ENCODE data around the gene TCF21. TPM values are rescaled to one million over a fixed set of nuclear protein-coding genes. Genes with fewer than 3 reads are reported as not detected.

The TCF21 gene
- total and polyA plus RNA-seq, 2 of the 13 experiments (the other 11 are each of a cell fraction or from before 2014, with no cell fraction given) = not detected

DNA sequence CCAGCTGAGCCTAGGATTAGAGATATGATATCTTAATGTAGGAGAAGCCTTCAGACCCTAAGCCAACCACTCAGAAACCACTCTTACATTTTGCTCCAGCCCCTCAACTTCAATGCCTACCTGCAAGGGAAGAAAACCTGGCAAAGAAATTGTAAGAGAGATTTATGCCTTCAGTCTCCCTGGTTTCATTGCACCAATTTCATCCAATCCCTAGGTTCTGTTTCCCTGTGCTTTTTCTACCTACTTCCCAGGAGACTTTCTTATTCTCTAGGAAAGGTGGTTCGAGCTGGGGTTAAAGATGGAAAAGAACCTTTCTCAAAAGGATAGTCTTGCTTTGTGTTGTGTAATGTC lies 1.1 kb upstream of the TCF21 start:
- Histone ChIP-seq H3K79me2 (ENCODE audit: insufficient read depth, low read length) (no peaks in the 10 kb centered on the region), H3K36me3 (replicated peaks in 1 of 2; ENCODE audit: control insufficient read depth in 1 of 2, insufficient read depth in 2 of 2, low read length in 2 of 2) (no peaks in the 10 kb centered on the region), H3K9ac (ENCODE audit: insufficient read depth, low read depth, low read length) (no peak overlapping the region), H2AFZ (ENCODE audit: low read length) (no peak overlapping the region), H3K9me3 (ENCODE audit: low read length) (no peaks in the 10 kb centered on the region), H3K27me3 (ENCODE audit: control insufficient read depth in 1 of 2, insufficient read depth in 2 of 2, low read length in 2 of 2) (peaks cover 6 to 40% of the 10 kb centered on the region in 2 experiments; a peak in 4 of 5 replicates), H3K27ac (ENCODE audit: extremely low read length, insufficient read depth, low read length) (no peak overlapping the region), H4K20me1 (ENCODE audit: insufficient read depth, low read length) (no peaks in the 10 kb centered on the region), H3K4me2 (ENCODE audit: low read depth, low read length) (no peak overlapping the region), H3K4me1 (ENCODE audit: insufficient read depth, low read length) (no peaks in the 10 kb centered on the region), H3K4me3 (replicated peaks in 1 of 3; ENCODE audit: insufficient read depth in 1 of 3, low read depth in 2 of 3, low read length in 3 of 3) (no peak overlapping the region)
- 2% methylated on average over 1 of the region's 1 CpG for WGBS (ENCODE audit: low lambda C conversion rate)
- CTCF ChIA-PET (ENCODE audit: low intra/inter-chr PET ratio, low total read pairs) = no interaction called here
- POLR2A ChIA-PET = no interaction called here
- no TSS peak for BruUV-seq (replicated peaks)
- FAIRE-seq (no peak), ATAC-seq (no peak), DNase-seq (ENCODE audit: low spot score) (no peak)
- in situ Hi-C loops (cut with HindIII; ENCODE audit: extremely low pct_ligation_motif_present, low pct_unique_long_range_greater_than_20kb) (no loop called here), intact Hi-C loops (cut with micrococcal nuclease; ENCODE audit: unreplicated experiment) (no loop called here)
- TF ChIP-seq NCOA5 (CRISPR knock-in tag; IDR thresholded peaks at IDR 0.05) (no peak), SNAPC2 (CRISPR knock-in tag; IDR thresholded peaks at IDR 0.05) (no peak), NR2F2 (IDR thresholded peaks at IDR 0.05; ENCODE audit: borderline replicate concordance, low read depth) (no peak), NFYC (CRISPR knock-in tag; IDR thresholded peaks at IDR 0.05) (no peak), HNRNPUL1 (IDR thresholded peaks at IDR 0.05; ENCODE audit: low read depth, low read length) (no peak), ZFX (CRISPR knock-in tag; IDR thresholded peaks at IDR 0.05; ENCODE audit: low read depth) (no peak), GATA4 (IDR thresholded peaks at IDR 0.05; ENCODE audit: borderline replicate concordance, low read depth) (no peak)

DNA sequence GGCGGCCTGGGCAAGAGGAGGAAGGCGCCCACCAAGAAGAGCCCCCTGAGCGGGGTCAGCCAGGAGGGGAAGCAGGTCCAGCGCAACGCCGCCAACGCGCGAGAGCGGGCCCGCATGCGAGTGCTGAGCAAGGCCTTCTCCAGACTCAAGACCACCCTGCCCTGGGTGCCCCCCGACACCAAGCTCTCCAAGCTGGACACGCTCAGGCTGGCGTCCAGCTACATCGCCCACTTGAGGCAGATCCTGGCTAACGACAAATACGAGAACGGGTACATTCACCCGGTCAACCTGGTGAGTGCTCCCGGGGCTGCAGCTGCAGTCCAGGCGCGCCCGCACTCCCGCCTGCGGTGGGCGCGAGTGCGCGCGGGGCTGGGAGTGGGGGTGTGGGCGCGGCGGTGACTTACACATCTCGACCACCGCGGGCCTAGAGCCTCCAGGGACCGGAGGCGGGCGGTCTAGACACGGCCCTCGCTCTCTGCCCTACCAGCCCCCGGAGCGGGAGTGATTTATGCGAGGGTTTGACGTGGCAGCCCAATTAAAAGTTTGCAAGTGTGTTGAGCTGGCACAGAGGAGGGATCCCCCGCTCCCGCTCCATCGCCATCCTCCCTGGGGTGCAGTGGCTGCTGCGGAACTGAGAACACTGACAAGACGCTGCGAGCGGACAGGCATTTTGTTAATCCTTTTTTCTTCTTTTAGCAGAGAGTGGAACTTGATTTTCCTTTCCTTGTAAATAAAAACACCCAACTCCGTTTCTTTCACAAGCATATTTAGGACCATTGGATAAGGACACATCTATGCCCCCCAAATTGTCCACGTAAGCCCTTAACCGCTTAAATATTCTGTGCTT lies 867 bp downstream of the TCF21 start:
- Histone ChIP-seq H3K9me3 (ENCODE audit: low read length) (no peaks in the 10 kb centered on the region), H3K79me2 (ENCODE audit: insufficient read depth, low read length) (no peaks in the 10 kb centered on the region), H3K9ac (ENCODE audit: insufficient read depth, low read depth, low read length) (no peak overlapping the region), H4K20me1 (ENCODE audit: insufficient read depth, low read length) (no peaks in the 10 kb centered on the region), H3K27me3 (ENCODE audit: control insufficient read depth in 1 of 2, insufficient read depth in 2 of 2, low read length in 2 of 2) (peaks cover 6 to 59% of the 10 kb centered on the region in 2 experiments; a peak in 4 of 5 replicates), H3K4me1 (ENCODE audit: insufficient read depth, low read length) (no peaks in the 10 kb centered on the region), H3K4me2 (ENCODE audit: low read depth, low read length) (no peak overlapping the region), H3K4me3 (replicated peaks in 1 of 3; ENCODE audit: insufficient read depth in 1 of 3, low read depth in 2 of 3, low read length in 3 of 3) (no peak overlapping the region), H3K36me3 (replicated peaks in 1 of 2; ENCODE audit: control insufficient read depth in 1 of 2, insufficient read depth in 2 of 2, low read length in 2 of 2) (no peaks in the 10 kb centered on the region), H2AFZ (ENCODE audit: low read length) (no peak overlapping the region), H3K27ac (ENCODE audit: extremely low read length, insufficient read depth, low read length) (no peak overlapping the region)
- DNase-seq (ENCODE audit: low spot score) (no peak), ATAC-seq (no peak; the same call in 2 of the 3 replicates), FAIRE-seq (no peak)
- no TSS peak for BruUV-seq (replicated peaks)
- intact Hi-C loops (cut with micrococcal nuclease; ENCODE audit: unreplicated experiment) (no loop called here), in situ Hi-C loops (cut with HindIII; ENCODE audit: extremely low pct_ligation_motif_present, low pct_unique_long_range_greater_than_20kb) (no loop called here)
- ChIA-PET POLR2A (no interaction called here), CTCF (ENCODE audit: low intra/inter-chr PET ratio, low total read pairs) (no interaction called here)
- 68% methylated on average over 28 of the region's 56 CpGs for WGBS (ENCODE audit: low lambda C conversion rate)
- TF ChIP-seq ZNF660 (CRISPR knock-in tag; IDR thresholded peaks at IDR 0.05; ENCODE audit: borderline replicate concordance, low read depth) = no peak
- TF ChIP-seq ZNF263 (CRISPR knock-in tag; IDR thresholded peaks at IDR 0.05) = no peak
- no peak for TF ChIP-seq ZKSCAN5 (CRISPR knock-in tag; IDR thresholded peaks at IDR 0.05)
- no peak for TF ChIP-seq ZNF12 (CRISPR knock-in tag; IDR thresholded peaks at IDR 0.05)
- TF ChIP-seq MBD4 (IDR thresholded peaks at IDR 0.05; ENCODE audit: borderline replicate concordance, low read length) = no peak
- TF ChIP-seq IRX3 (CRISPR knock-in tag; IDR thresholded peaks at IDR 0.05; ENCODE audit: borderline replicate concordance, low read depth) = no peak
- no peak for TF ChIP-seq POLR2AphosphoS2 (IDR thresholded peaks at IDR 0.05; ENCODE audit: low read depth, low read length)
